Astrocyte of the spinal cord (primary cell): Measurements from ENCODE around the gene HECW1.

Experiments
- DNase-seq: peaks from one replicate; pipeline ENCODE4 v3.0.0; 2011; ENCODE audit warnings: low read depth, low spot score
- H3K4me3 ChIP-seq: 2 replicates; pipeline ENCODE4 v1.5.1; 2011; ENCODE audit warnings: low read depth, mild to moderate bottlenecking, low read length, moderate library complexity
- in situ Hi-C: cut with HindIII; loops from 2 replicates; pipeline ENCODE4 v1.10.0; 2017; ENCODE audit warnings: low sequenced_read_pairs
- TF ChIP-seq, protein P1 (sequence below): IDR thresholded peaks from 2 replicates; pipeline ENCODE4 v1.5.1; 2012; ENCODE audit warnings: low read depth, mild to moderate bottlenecking, low read length, inconsistent platforms

The HECW1 gene

DNA sequence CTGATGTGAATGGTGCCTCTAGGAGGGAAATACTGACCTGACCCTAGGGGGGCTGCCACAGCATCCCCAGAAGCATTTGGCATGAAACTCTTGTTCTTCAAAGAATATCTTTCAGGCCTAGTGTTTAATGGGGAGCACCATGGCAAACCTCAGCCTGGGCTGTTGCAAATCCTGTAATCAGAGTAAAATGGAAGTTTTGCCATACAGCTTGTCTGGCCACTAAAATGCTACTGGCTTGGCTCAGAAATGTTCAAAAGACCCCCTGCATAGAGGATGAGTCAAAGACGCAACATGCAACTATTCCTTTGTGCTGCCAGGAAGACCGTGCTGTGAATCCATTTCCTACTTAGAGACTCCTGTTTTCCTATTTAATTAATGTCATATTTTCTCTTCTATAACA, 26.7 kb downstream of the HECW1 start:
- DNase-seq, result peak; percentile 92
- in situ Hi-C loops, result no loop called here
- no peak overlapping the region for H3K4me3 ChIP-seq
- TF ChIP-seq, protein P1, sequence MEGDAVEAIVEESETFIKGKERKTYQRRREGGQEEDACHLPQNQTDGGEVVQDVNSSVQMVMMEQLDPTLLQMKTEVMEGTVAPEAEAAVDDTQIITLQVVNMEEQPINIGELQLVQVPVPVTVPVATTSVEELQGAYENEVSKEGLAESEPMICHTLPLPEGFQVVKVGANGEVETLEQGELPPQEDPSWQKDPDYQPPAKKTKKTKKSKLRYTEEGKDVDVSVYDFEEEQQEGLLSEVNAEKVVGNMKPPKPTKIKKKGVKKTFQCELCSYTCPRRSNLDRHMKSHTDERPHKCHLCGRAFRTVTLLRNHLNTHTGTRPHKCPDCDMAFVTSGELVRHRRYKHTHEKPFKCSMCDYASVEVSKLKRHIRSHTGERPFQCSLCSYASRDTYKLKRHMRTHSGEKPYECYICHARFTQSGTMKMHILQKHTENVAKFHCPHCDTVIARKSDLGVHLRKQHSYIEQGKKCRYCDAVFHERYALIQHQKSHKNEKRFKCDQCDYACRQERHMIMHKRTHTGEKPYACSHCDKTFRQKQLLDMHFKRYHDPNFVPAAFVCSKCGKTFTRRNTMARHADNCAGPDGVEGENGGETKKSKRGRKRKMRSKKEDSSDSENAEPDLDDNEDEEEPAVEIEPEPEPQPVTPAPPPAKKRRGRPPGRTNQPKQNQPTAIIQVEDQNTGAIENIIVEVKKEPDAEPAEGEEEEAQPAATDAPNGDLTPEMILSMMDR, result no peak

DNA sequence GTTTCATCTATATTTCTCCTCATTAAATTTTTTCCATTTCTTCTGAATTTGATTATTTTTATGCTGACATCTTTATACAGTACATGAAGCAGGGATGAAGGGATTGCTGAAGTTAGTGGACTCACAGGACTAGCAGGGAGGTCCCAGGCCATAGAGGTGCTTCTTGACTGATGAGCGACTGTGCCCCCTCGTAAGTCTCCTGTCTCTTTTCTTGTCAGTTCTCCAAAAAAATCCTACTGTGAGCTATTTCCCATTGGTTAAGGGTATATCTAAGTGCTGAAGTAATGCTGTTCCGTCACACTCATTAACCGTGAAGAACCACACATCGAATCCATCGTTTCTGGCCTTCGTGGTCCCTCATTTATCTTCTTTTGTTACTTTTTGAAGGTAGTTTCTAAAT, 27.7 kb downstream of the HECW1 start:
- in situ Hi-C loops, result no loop called here

DNA sequence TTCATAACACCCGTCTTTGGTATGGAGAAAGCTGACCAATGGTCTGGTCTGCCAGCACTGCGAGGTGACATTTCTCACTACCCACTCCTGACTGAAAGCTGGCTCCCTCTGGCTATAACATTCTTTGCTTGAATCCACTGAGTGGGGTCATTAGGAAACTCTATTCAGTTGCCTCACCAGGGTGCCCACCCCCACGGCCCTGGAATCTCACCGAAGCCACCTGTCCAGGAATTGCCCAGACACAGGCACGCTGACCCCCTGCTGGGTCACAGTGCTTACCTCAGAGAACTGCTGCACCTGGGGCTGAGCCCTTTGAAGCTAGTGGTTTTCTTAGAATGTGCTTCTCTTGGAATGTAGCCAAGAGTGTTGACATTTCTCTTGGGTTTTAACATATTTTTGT, 28.6 kb downstream of the HECW1 start:
- no peak overlapping the region for H3K4me3 ChIP-seq
- in situ Hi-C loops, result no loop called here
- TF ChIP-seq, protein P1, result no peak
- peak; percentile 53 for DNase-seq

More for the DNA sequence above, 27.7 kb downstream of the HECW1 start:
- no peak for DNase-seq
- H3K4me3 ChIP-seq, result no peak overlapping the region
- TF ChIP-seq, protein P1, result no peak

DNA sequence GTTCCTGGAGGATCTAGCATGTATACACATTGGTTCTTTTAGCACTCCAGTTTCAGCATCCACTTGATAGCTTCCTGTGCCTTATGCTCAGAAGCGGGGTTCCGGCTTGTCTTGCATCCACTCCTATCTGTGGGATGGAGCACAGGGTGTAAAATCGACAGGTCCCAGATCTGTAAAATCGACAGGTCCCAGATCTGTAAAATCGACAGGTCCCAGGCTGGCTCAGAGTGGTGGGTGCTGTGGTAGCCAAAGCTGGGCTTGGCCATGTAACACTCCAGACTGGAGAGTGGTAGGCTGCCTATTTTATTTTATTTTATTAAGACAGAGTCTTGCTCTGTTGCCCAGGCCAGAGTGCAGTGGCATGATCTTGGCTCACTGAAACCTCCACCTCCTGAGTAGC, 30.3 kb downstream of the HECW1 start:
- in situ Hi-C loops, result no loop called here
- no peak for DNase-seq
- H3K4me3 ChIP-seq, result no peak overlapping the region
- TF ChIP-seq, protein P1, result no peak

DNA sequence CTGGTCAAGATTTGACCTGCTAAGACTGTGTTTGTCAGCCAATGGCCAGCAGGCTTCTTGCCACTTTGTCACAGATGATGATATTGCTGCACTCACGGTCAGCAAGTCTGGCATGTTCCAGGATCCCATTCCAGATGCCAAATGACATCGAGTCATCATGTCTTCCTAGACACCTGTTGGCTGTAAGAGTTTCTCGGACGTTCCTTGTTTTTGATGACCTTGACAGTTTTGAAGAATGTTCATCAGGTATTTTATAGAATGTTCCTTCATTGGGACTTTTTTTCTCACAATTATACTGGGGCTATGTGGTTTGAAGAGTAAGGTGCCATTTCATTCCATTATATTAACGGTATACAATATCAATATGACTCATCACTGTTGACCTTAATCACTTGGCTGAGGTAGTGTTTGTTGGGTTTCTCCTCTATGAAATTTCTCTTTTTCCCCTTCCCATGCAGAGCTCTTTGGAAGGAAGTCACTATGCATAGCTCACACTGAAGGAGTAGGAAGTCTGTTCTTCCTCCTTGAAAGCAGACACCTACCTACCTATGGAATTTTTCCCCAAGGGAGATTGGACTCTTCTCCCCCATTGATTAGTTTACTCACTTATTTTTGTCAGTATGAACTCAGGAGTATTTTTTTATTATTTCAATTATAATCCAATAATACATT, 31.6 kb downstream of the HECW1 start:
- TF ChIP-seq, protein P1, result no peak
- in situ Hi-C loops, result no loop called here
- DNase-seq, result no peak
- H3K4me3 ChIP-seq, result no peak overlapping the region

DNA sequence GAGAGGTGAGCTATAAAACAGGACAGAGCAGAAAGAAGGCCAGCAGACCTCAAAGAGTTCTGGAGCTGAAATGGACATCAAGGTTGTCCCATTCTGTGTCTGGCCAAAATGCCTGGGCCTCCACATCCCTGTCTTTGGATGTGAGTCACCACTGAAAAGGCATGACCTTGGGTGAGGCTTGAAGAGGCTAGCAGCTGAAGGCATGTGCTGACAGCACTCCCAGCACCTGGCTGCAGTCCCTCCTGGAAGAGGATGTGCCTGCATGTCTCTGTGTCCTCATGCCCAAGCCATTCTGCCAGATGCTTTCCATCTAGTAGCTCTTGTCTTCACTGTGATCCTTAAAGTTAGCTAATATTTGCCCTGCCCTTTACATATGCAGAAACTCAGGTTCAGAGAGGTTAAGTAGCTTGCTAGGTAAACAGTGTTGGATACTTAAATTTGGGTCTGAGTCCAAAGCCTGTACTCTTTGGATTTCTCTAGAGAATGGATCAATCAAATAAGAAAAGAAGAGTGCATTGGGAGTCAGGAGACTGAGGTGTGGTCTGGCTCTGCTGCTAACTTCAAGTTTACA, 35.8 kb downstream of the HECW1 start:
- H3K4me3 ChIP-seq, result no peak overlapping the region
- TF ChIP-seq, protein P1, result no peak
- in situ Hi-C loops, result no loop called here
- no peak for DNase-seq
